A673 (cell line): ENCODE results near the gene GRB14. TPM values are rescaled to one million over a fixed set of nuclear protein-coding genes. Genes with fewer than 3 reads are reported as not detected.

Source experiments
- BruUV-seq: library from RNA; stranded (reverse); fragments of 400-500 nt; replicated peaks from 2 replicates; lab custom pipeline; 2021; lab: Mats Ljungman, UMichigan
- CTCF ChIA-PET: fragments of 300-600 bp; sonication (Branson Sonifier 250); formaldehyde crosslinking; loops from one replicate; lab custom pipeline; 2022; ENCODE audit warnings: antibody characterized with exemption; lab: Charles Lee
- POLR2A ChIA-PET: fragments of 300-600 bp; sonication (Branson Sonifier 250); formaldehyde crosslinking; loops from one replicate; lab custom pipeline; 2022; ENCODE audit warnings: antibody characterized with exemption; ENCODE audit not compliant: low non-redundant PET; lab: Charles Lee
- DNase-seq: peaks from one replicate; pipeline ENCODE4 v3.0.0-alpha.2; 2015; ENCODE audit warnings: low spot score
- H3K27ac ChIP-seq: fragments of 200-600 bp; sonication (generic); 2 replicates; pipeline ENCODE4 v1.5.1; 2016; ENCODE audit warnings: mixed run types, low read depth, mild to moderate bottlenecking, mixed read lengths, antibody characterized with exemption, low read length; ENCODE audit not compliant: poor library complexity, severe bottlenecking
- H3K27me3 ChIP-seq: fragments of 200-600 bp; sonication (generic); replicated peaks from 2 replicates; pipeline ENCODE4 v1.6.1; 2017; ENCODE audit warnings: mixed run types, low read depth, mild to moderate bottlenecking, mixed read lengths, antibody characterized with exemption, low read length; ENCODE audit not compliant: insufficient read depth, poor library complexity
- H3K36me3 ChIP-seq: fragments of 200-600 bp; sonication (generic); 2 replicates; pipeline ENCODE4 v1.6.1; 2016; ENCODE audit warnings: mixed run types, mild to moderate bottlenecking, mixed read lengths, antibody characterized with exemption, low read length; ENCODE audit not compliant: insufficient read depth, poor library complexity, severe bottlenecking
- H3K4me1 ChIP-seq: fragments of 200-600 bp; sonication (generic); 2 replicates; pipeline ENCODE4 v1.6.1; 2017; ENCODE audit warnings: mixed run types, mild to moderate bottlenecking, mixed read lengths, antibody characterized with exemption, low read length; ENCODE audit not compliant: insufficient read depth, poor library complexity, severe bottlenecking
- H3K4me3 ChIP-seq: fragments of 200-600 bp; sonication (generic); 2 replicates; pipeline ENCODE4 v1.5.1; 2016; ENCODE audit warnings: low read depth, mixed run types, mild to moderate bottlenecking, mixed read lengths, low read length; ENCODE audit not compliant: poor library complexity, severe bottlenecking
- H3K9me3 ChIP-seq: fragments of 200-600 bp; sonication (generic); 2 replicates; pipeline ENCODE4 v1.6.1; 2016; ENCODE audit warnings: mixed run types, low read depth, mild to moderate bottlenecking, mixed read lengths, antibody characterized with exemption, low read length; ENCODE audit not compliant: poor library complexity, severe bottlenecking
- EZH2 ChIP-seq: fragments of 200-600 bp; sonication (generic); IDR thresholded peaks from 2 replicates; pipeline ENCODE4 v1.6.1; 2017; ENCODE audit warnings: borderline replicate concordance, low read depth, mild to moderate bottlenecking, mixed read lengths, antibody characterized with exemption, low read length; ENCODE audit not compliant: poor library complexity, severe bottlenecking
- intact Hi-C: fragments of 100-400 bp; cut with micrococcal nuclease; formaldehyde crosslinking; loops from one replicate; pipeline ENCODE4 v1.10.0; 2022; ENCODE audit not compliant: unreplicated experiment
- total RNA-seq: library from RNA; stranded (reverse); gene quantifications from 2 replicates; pipeline ENCODE4 v1.2.3, GENCODE V29; 2021
- TF ChIP-seq, protein P1 (sequence below): fragments of 300-800, 200-600 bp; sonication (generic); conservative IDR thresholded peaks from 2 replicates; pipeline ENCODE4 v1.5.1; 2017; ENCODE audit warnings: low read depth, mild to moderate bottlenecking, antibody characterized with exemption, low read length, moderate library complexity, mixed read lengths

Gene GRB14
- total RNA-seq, 1 experiment from 2014 or later: 0.73 TPM

DNA sequence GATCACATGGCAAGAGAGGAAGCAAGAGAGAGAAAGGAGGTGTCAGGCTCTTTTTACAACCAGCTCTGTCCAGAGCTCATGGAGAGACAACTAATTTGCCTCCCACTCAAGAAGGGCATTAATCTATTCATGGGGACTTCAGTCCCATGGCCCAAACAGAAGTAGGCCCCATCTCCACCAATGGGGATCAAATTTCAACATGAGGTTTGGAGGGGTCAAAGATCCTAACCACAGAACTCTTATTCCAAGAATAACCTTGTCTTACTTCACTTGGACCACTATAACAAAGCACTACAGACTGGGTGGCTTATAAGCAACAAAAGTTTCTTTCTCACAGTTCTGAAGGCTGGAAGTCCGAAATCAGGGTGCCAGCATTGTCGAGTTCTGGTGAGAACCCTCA is 31.8 kb downstream of the GRB14 start:
- Histone ChIP-seq H3K27ac (no peak overlapping the region), H3K4me1 (no peaks in the 10 kb centered on the region), H3K4me3 (no peak overlapping the region), H3K36me3 (no peaks in the 10 kb centered on the region), H3K9me3 (no peaks in the 10 kb centered on the region), H3K27me3 (no peaks in the 10 kb centered on the region)
- POLR2A ChIA-PET: no interaction called here
- no peak for TF ChIP-seq EZH2
- TF ChIP-seq, protein P1, sequence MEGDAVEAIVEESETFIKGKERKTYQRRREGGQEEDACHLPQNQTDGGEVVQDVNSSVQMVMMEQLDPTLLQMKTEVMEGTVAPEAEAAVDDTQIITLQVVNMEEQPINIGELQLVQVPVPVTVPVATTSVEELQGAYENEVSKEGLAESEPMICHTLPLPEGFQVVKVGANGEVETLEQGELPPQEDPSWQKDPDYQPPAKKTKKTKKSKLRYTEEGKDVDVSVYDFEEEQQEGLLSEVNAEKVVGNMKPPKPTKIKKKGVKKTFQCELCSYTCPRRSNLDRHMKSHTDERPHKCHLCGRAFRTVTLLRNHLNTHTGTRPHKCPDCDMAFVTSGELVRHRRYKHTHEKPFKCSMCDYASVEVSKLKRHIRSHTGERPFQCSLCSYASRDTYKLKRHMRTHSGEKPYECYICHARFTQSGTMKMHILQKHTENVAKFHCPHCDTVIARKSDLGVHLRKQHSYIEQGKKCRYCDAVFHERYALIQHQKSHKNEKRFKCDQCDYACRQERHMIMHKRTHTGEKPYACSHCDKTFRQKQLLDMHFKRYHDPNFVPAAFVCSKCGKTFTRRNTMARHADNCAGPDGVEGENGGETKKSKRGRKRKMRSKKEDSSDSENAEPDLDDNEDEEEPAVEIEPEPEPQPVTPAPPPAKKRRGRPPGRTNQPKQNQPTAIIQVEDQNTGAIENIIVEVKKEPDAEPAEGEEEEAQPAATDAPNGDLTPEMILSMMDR: no peak
- BruUV-seq: no TSS peak
- intact Hi-C loops: no loop called here
- DNase-seq: no peak
- CTCF ChIA-PET: no interaction called here

DNA sequence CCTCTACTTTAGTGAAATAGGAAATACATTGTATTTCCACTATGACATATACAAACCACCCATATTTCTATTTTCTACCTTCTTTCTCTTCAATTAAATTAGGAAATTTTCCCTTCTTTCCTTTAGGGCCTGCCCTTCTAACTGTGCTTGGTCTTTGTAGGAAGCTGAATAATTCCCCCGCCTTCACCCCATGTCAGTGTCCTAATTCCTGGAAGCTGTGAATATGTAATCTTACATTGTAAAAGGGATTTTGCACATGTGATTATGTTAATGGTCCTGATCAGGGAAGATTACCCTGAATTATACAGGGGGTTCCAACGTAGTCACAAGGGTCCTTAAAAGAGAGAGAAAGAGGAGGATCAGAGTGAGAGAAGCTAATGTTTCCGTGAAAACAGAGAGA is 40.2 kb downstream of the GRB14 start:
- no peak for DNase-seq
- intact Hi-C loops: no loop called here
- no peaks in the 10 kb centered on the region for H3K27me3 ChIP-seq
- POLR2A ChIA-PET: no interaction called here
- H3K9me3 ChIP-seq: no peaks in the 10 kb centered on the region
- H3K4me3 ChIP-seq: no peak overlapping the region
- no peak overlapping the region for H3K27ac ChIP-seq
- TF ChIP-seq, protein P1: no peak
- TF ChIP-seq EZH2: no peak
- no peaks in the 10 kb centered on the region for H3K4me1 ChIP-seq
- CTCF ChIA-PET: no interaction called here
- H3K36me3 ChIP-seq: no peaks in the 10 kb centered on the region
- no TSS peak for BruUV-seq

DNA sequence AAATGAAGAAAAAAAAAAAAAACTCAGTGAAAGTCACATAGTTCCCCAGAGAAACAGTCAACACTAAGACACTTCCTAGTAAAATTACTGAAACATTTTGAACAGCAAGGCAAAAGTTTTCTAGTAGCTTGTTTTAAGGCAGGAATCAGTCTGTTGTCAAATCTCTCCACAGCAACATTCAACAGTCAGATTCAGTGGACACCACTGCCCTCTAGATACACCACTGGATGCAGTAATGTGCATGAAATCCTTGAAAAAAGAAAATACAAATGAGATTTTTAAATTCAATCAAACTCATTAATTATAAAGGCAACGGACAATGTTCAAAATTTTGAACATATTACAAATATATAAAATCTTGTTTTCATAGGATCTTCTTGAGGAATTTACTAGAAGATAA is 46.4 kb downstream of the GRB14 start:
- H3K36me3 ChIP-seq: no peaks in the 10 kb centered on the region
- CTCF ChIA-PET: no interaction called here
- H3K4me1 ChIP-seq: no peaks in the 10 kb centered on the region
- TF ChIP-seq EZH2: no peak
- TF ChIP-seq, protein P1: no peak; the same call in 1 of the 2 replicates
- H3K9me3 ChIP-seq: no peaks in the 10 kb centered on the region
- intact Hi-C loops: no loop called here
- BruUV-seq: no TSS peak
- no peak for DNase-seq
- H3K4me3 ChIP-seq: no peak overlapping the region
- POLR2A ChIA-PET: no interaction called here
- H3K27ac ChIP-seq: no peak overlapping the region
- no peaks in the 10 kb centered on the region for H3K27me3 ChIP-seq
